Spinal cord (tissue), 10 donors: ENCODE results near the gene CYLD. TPM values are rescaled to one million over a fixed set of nuclear protein-coding genes. Genes with fewer than 3 reads are reported as not detected.

Source experiments
- DNase-seq, 6 donors: peaks; one replicate each; pipeline versions ENCODE4 v3.0.0 to v3.0.0-alpha.2; 2013 to 2015; ENCODE audit warnings: low spot score in 6 of 6, low read depth in 4 of 6
- H3K27ac ChIP-seq: one replicate; pipeline ENCODE4 v1.5.1; 2013; ENCODE audit warnings: low read depth, low read length, control low read depth
- H3K27me3 ChIP-seq: one replicate; pipeline ENCODE4 v1.6.1; 2013; ENCODE audit warnings: low read length; ENCODE audit not compliant: control insufficient read depth, insufficient read depth
- H3K36me3 ChIP-seq: one replicate; pipeline ENCODE4 v1.6.1; 2013; ENCODE audit warnings: low read length; ENCODE audit not compliant: control insufficient read depth, insufficient read depth
- H3K4me1 ChIP-seq: one replicate; pipeline ENCODE4 v1.6.1; 2013; ENCODE audit warnings: low read length; ENCODE audit not compliant: control insufficient read depth, insufficient read depth
- H3K4me3 ChIP-seq: one replicate; pipeline ENCODE4 v1.5.1; 2013; ENCODE audit warnings: low read depth, low read length, control low read depth
- H3K9me3 ChIP-seq: one replicate; pipeline ENCODE4 v1.6.1; 2013; ENCODE audit warnings: low read length; ENCODE audit not compliant: control insufficient read depth, insufficient read depth
- WGBS: methylation state at CpG from one replicate; pipeline ENCODE4 v1.1.5; 2013; ENCODE audit warnings: missing lambda C conversion rate; ENCODE audit not compliant: insufficient coverage; 5-methylcytosine and 5-hydroxymethylcytosine counted together
- polyA plus RNA-seq, 2 donors: library from polyadenylated mRNA; unstranded; fragments of 120-200 nt; gene quantifications; one replicate each; pipeline ENCODE4 v1.2.1, GENCODE V29; 2013; ENCODE audit not compliant: insufficient read length in 2 of 2
- total RNA-seq, 2 donors: library from RNA; depleted of rRNA in 1 of 2; stranded (reverse); fragments of 120-200 nt in 1 of 2; fragments of >200 nt in 1 of 2; gene quantifications; one replicate each; pipeline versions ENCODE4 v1.2.3 to v1.2.4, GENCODE V29; 2013 to 2014
- donor health status: healthy.

CYLD gene
- total and polyA plus RNA-seq, 4 donors: 28.4 to 65.8 (median 36.2) TPM

DNA sequence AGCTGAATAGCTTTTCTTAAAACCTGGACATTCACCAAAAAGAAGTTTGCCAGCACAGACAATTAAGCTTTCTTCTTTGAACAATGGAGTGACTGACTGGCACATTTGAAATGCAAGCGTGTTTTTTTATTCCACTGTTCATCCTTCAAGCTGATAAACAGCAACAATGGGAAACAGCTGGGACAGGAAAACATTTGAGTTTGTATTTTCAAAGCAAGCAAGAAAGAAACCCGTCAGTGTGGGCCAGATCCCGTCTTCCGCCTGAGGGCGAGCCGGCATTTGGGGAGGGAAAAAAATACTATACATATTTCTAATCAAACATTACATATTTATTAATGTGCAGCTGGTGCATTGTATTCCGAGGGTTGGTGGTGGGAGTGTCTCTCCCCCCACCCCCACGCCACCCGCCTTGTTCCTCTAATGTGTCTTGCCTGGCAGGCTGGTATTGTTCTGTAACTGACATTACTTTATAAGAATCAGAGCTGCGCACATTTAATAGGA, 94.3 kb downstream of the CYLD start:
- peak in 3 of 6 donors; percentile 15 to 77 (median 70) for DNase-seq
- Histone ChIP-seq H3K9me3 (no peaks in the 10 kb centered on the region), H3K4me1 (peaks cover 16% of the 10 kb centered on the region), H3K27me3 (peaks cover 11% of the 10 kb centered on the region), H3K27ac (no peak overlapping the region), H3K4me3 (no peak overlapping the region), H3K36me3 (no peaks in the 10 kb centered on the region)
- WGBS: 80% methylated on average over 1 of the region's 10 CpGs

DNA sequence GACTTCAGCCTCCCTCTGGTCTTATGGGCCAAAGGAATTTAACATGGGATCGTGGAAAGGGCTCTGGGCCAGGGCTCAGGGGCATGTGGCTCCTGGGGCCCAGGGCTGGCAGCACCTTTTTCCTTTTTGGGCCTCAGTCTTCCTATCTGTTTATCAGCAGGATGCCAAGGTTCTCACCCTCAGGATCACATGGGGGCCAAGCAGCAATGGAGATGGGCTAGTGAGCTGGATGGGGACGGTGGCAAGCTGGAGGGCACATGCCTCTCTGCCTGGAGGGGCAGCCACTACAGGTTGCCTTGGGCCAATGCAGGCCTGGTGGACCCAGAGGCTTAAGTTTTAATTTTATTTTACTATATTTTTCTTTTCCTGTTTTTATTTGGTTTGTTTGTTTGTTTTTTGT, 95.4 kb downstream of the CYLD start:
- H3K27me3 ChIP-seq: peaks cover 20% of the 10 kb centered on the region
- 67% methylated on average over 1 of the region's 2 CpGs for WGBS
- no peaks in the 10 kb centered on the region for H3K36me3 ChIP-seq
- DNase-seq: no peak
- no peak overlapping the region for H3K4me3 ChIP-seq
- peaks cover 23% of the 10 kb centered on the region for H3K4me1 ChIP-seq
- H3K9me3 ChIP-seq: no peaks in the 10 kb centered on the region
- no peak overlapping the region for H3K27ac ChIP-seq

DNA sequence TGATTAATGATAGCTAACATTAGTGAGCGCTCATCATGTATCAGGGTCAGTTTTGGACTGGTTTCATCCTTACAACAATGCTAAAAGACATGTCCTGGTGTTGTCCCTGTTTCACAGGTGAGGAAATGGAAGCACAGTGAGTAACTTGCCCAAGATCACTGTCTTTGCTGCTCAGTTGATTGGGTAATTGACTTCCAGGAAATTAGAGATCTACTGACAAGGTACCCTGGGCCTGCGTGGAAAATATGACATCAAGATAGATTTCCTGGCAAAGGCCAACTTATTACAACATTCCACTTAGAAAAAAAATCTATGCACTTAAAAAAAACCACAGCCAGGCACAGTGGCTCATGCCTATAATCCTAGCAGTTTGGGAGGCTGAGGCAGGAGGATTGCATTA, 96.3 kb downstream of the CYLD start:
- Histone ChIP-seq H3K36me3 (no peaks in the 10 kb centered on the region), H3K4me1 (peaks cover 23% of the 10 kb centered on the region), H3K27me3 (peaks cover 20% of the 10 kb centered on the region), H3K4me3 (no peak overlapping the region), H3K27ac (no peak overlapping the region), H3K9me3 (no peaks in the 10 kb centered on the region)
- no CpG with 5 or more reads among the region's 2 CpGs for WGBS
- no peak for DNase-seq

DNA sequence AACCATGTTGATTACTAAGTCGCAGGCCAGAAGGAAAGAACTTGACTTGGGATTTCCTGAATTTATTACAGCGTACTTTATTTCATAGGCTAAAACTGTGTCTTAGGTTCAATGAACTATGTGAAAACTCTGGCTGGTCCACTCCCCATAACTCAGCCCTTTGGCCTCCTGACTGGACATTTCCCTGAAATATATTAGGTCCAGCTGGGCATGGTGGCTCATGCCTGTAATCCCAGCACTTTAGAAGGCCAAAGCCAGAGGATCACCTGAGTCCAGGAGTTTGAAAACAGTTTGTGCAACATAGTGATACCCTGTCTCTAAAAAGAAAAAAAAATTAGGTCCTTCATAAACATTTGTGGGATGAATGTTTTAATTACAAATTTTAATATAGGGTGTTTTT, 97.0 kb downstream of the CYLD start:
- no peak for DNase-seq
- no peaks in the 10 kb centered on the region for H3K36me3 ChIP-seq
- H3K27ac ChIP-seq: no peak overlapping the region
- H3K4me1 ChIP-seq: peaks cover 23% of the 10 kb centered on the region
- peaks cover 20% of the 10 kb centered on the region for H3K27me3 ChIP-seq
- no peaks in the 10 kb centered on the region for H3K9me3 ChIP-seq
- WGBS: 100% methylated on average over 1 of the region's 2 CpGs
- H3K4me3 ChIP-seq: no peak overlapping the region

DNA sequence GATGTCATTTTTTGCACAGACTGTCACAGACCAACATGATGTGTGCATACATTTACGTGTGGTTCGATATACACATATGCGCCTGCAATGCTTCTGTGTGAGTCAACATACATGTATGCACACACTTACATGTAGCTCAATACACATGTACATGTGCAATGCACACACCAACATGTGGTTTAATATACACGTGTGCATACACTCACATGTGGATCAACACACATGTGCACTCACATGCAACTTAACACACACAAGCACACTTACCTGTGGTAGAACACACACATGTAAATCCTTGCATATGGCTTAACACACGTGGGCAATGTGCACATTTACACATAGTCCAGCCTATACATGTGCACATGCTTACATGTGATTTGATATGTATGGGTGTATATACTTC, 97.5 kb downstream of the CYLD start:
- DNase-seq: no peak
- 91% methylated on average over 4 of the region's 5 CpGs for WGBS
- no peak overlapping the region for H3K4me3 ChIP-seq
- H3K27ac ChIP-seq: no peak overlapping the region
- H3K27me3 ChIP-seq: peaks cover 20% of the 10 kb centered on the region
- peaks cover 23% of the 10 kb centered on the region for H3K4me1 ChIP-seq
- no peaks in the 10 kb centered on the region for H3K9me3 ChIP-seq
- H3K36me3 ChIP-seq: no peaks in the 10 kb centered on the region

DNA sequence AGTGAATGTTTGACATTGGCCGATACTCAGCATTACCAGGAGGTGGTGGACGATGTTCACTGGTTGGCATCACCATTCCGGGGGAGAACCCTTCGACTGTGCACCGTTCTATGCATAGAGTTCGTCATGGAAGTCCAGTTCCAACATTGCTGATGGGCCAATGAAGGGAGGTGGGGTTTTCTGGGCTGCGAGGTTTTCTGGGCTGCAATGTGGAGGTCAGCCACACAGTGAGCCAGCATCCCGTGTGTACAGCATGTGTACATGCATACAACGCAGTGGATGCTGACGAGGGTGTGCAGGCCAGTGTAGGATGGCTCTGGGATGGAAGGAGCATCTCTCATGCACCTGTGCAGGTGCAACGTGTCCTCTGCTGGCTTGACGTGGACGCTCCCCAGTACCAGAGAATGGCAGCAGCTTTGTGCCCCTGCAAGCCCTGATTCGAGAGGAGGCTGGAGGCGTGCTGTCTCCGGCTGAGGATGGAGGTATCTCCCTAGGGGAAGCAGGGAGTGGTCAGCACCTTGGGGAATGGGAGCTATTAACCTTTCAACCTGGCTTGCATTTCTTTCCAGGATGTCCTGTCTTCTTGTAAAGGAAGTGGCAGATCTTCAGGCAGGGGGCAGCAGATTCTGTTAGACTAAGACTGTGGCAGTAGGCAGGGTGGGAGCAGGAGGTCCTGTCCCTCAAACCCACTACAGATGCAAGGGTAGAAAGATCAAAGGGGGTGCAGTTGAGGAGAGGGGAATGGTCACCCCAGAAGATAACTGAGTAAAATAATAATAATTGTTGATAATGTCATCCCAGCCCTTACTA, 98.2 kb downstream of the CYLD start:
- WGBS: 85% methylated on average over 16 of the region's 16 CpGs
- Histone ChIP-seq H3K9me3 (no peaks in the 10 kb centered on the region), H3K4me1 (peaks cover 23% of the 10 kb centered on the region), H3K4me3 (no peak overlapping the region), H3K27ac (no peak overlapping the region), H3K27me3 (peaks cover 20% of the 10 kb centered on the region), H3K36me3 (no peaks in the 10 kb centered on the region)
- no peak for DNase-seq

DNA sequence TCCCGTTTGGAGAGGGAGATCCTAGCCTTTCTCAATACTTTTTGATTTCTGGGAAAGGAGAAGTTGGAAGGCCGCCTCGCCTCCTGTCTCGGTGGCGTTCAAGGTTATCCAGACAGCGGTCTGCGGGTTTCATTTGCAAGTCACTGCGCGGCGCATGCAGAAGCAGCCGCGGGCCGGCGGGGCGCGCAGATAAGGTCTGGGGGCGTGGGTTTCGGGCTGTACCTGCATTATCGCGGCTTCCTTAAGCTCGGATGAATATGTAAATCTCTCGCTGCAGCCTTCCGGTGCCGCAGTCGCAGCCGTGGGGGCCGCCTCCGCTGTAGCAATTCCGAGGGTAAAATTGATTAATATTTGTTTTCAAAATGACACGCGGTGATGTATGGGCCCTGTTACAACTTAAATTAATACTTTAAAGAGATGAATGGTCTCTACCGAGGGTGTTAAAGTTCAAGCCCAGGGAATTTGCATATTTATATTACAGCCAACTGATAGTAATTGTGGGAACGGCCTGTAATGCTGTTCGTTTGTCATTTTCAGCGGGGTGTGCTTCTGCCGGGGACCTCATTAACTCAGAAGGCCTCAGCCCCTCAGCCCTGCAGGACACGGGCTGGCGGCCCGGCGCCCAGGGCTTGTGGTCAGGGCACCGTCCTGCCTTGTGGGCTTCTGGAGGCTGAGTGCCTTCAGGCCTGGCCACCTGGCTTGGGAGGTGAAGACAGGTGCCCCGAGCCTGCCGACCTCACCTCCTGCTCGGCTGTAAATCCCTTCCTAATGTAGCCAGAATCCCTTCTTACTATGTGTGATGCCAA, 99.4 kb downstream of the CYLD start:
- DNase-seq: peak in 2 of 6 donors; percentile 22 to 55
- H3K9me3 ChIP-seq: no peaks in the 10 kb centered on the region
- H3K27me3 ChIP-seq: peaks cover 20% of the 10 kb centered on the region
- no peaks in the 10 kb centered on the region for H3K36me3 ChIP-seq
- no peak overlapping the region for H3K27ac ChIP-seq
- peak overlapping the region; percentile 18 for H3K4me3 ChIP-seq
- H3K4me1 ChIP-seq: peaks cover 21% of the 10 kb centered on the region
- 15% methylated on average over 39 of the region's 44 CpGs for WGBS

DNA sequence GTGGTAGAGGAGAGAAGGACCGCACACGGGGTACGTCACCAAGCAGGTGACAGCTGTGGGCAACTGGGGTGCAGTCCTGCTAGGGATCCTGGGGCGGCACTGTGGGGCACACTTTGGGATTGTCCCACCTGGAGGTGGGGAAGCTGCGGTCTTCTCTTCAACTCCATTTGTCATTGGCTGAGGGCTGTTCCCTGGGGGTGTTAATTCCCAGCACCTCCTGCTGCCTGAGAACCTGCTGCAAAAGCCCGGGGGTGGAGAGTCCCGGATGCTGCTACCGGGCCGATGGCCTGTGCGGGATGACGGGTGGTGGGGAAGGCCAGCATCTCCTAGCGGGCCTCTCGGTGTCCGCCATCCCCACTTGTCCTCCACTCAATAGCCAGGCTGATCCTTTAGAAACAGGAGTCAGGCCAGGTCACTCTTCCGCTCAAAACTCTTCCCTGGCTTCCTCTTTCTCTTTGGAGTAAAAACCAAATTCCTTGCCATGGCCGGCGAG, 100.2 kb downstream of the CYLD start:
- H3K36me3 ChIP-seq: no peaks in the 10 kb centered on the region
- 87% methylated on average over 14 of the region's 17 CpGs for WGBS
- H3K27ac ChIP-seq: no peak overlapping the region

DNA sequence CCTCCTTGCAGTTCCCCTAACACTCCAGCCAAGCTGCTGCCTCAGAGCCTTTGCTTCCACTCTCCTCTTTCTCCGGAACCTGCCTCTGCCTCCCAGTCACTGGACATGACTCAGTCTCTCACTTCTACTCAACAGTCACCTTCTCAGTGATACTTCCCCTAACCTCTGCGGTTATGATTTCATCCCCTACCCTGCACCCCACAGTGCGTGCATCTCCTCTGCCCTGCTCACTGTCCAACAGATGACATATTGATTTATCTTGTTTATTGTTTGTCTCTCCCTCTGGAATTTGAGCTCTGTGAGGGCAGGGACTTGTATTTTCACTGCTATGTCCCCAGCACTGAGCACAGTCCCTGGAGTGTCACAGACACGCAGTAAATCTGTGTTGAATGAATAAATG, 100.7 kb downstream of the CYLD start:
- H3K27me3 ChIP-seq: peaks cover 20% of the 10 kb centered on the region
- DNase-seq: no peak
- H3K36me3 ChIP-seq: no peaks in the 10 kb centered on the region
- WGBS: 94% methylated on average over 3 of the region's 4 CpGs
- H3K27ac ChIP-seq: no peak overlapping the region
- H3K4me3 ChIP-seq: no peak overlapping the region
- H3K9me3 ChIP-seq: no peaks in the 10 kb centered on the region
- peaks cover 12% of the 10 kb centered on the region for H3K4me1 ChIP-seq

More for the DNA sequence above, 100.2 kb downstream of the CYLD start:
- H3K4me3 ChIP-seq: no peak overlapping the region
- peaks cover 14% of the 10 kb centered on the region for H3K4me1 ChIP-seq
- H3K27me3 ChIP-seq: peaks cover 20% of the 10 kb centered on the region
- no peak for DNase-seq
- H3K9me3 ChIP-seq: no peaks in the 10 kb centered on the region
